Panc1 (cell line): ENCODE results near the gene HCFC1. TPM values are rescaled to one million over a fixed set of nuclear protein-coding genes. Genes with fewer than 3 reads are reported as not detected.
A peak's percentile ranks its signal among the peaks of the same experiment; 100 is the strongest.

Experiments
- ATAC-seq: fragments of 200-7000 bp; cut with Tn5 transposase; 2 replicates; pipeline ENCODE4 v1.9.1; 2020; ENCODE audit warnings: mild to moderate bottlenecking, moderate library complexity
- BruUV-seq: library from RNA; stranded (reverse); fragments of 400-500 nt; replicated peaks from 2 replicates; lab custom pipeline; 2021; lab: Mats Ljungman, UMichigan
- CTCF ChIA-PET: fragments of 300-600 bp; sonication (Branson Sonifier 250); formaldehyde crosslinking; loops from one replicate; lab custom pipeline; 2022; ENCODE audit warnings: antibody characterized with exemption; lab: Charles Lee
- POLR2A ChIA-PET: fragments of 300-600 bp; sonication (Branson Sonifier 250); formaldehyde crosslinking; loops from one replicate; lab custom pipeline; 2022; ENCODE audit warnings: antibody characterized with exemption; lab: Charles Lee
- DNase-seq: peaks from one replicate; pipeline ENCODE4 v3.0.0-alpha.2; 2010; ENCODE audit warnings: low read depth, low spot score
- H3K27ac ChIP-seq: 2 replicates; pipeline ENCODE4 v1.5.1; 2011; ENCODE audit warnings: mild to moderate bottlenecking, low read length, inconsistent platforms
- H3K27me3 ChIP-seq: fragments of 200-500 bp; sonication (Bioruptor generic); 2 replicates; pipeline ENCODE4 v1.6.0; 2014; ENCODE audit warnings: low read length, inconsistent platforms; ENCODE audit not compliant: control insufficient read depth, insufficient read depth
- H3K36me3 ChIP-seq: fragments of 200-500 bp; sonication (Bioruptor generic); 2 replicates; pipeline ENCODE4 v1.5.1; 2014; ENCODE audit warnings: inconsistent platforms, mild to moderate bottlenecking, low read length, moderate library complexity; ENCODE audit not compliant: control insufficient read depth, insufficient read depth
- H3K4me1 ChIP-seq: 2 replicates; pipeline ENCODE4 v1.5.1; 2011; ENCODE audit warnings: inconsistent platforms, mild to moderate bottlenecking, low read length, moderate library complexity; ENCODE audit not compliant: control insufficient read depth, insufficient read depth
- H3K4me3 ChIP-seq, 2 experiments: 2 replicates each; pipeline ENCODE4 v1.5.1; 2011 to 2012; ENCODE audit warnings: low read depth in 2 of 2, low read length in 2 of 2, mild to moderate bottlenecking in 2 of 2, inconsistent platforms in 1 of 2, moderate library complexity in 1 of 2
- H3K9me3 ChIP-seq: fragments of 200-500 bp; sonication (Bioruptor generic); 2 replicates; pipeline ENCODE4 v1.5.1; 2014; ENCODE audit warnings: low read depth, mild to moderate bottlenecking, inconsistent platforms, low read length, moderate library complexity; ENCODE audit not compliant: control insufficient read depth, insufficient read depth
- POLR2AphosphoS5 ChIP-seq: IDR thresholded peaks from 2 replicates; pipeline ENCODE4 v1.6.1; 2012; ENCODE audit warnings: mild to moderate bottlenecking, low read depth, low read length, moderate library complexity
- SIN3A ChIP-seq: IDR thresholded peaks from 2 replicates; pipeline ENCODE4 v1.6.1; 2012; ENCODE audit warnings: low read depth, mild to moderate bottlenecking, low read length, moderate library complexity, borderline replicate concordance; ENCODE audit not compliant: insufficient read depth
- TCF7L2 ChIP-seq: IDR thresholded peaks from 2 replicates; pipeline ENCODE4 v1.6.1; 2011; ENCODE audit warnings: mild to moderate bottlenecking, low read depth, low read length, inconsistent platforms
- in situ Hi-C: cut with HindIII; loops from 2 replicates; pipeline ENCODE4 v1.10.0; 2016; ENCODE audit warnings: low sequenced_read_pairs, low pct_unique_long_range_greater_than_20kb
- intact Hi-C: fragments of 100-400 bp; cut with micrococcal nuclease; formaldehyde crosslinking; loops from one replicate; pipeline ENCODE4 v1.10.0; 2022; ENCODE audit not compliant: unreplicated experiment
- total RNA-seq: library from RNA; stranded (reverse); gene quantifications from one replicate; pipeline ENCODE4 v1.2.1, GENCODE V29; 2021; ENCODE audit not compliant: unreplicated experiment
- TF ChIP-seq, protein P1 (sequence below): fragments of 450-650 bp; IDR thresholded peaks from 2 replicates; pipeline ENCODE4 v1.5.1; 2017; ENCODE audit warnings: mild to moderate bottlenecking
- TF ChIP-seq, protein P2 (sequence below), 2 experiments: IDR thresholded peaks; 2 replicates each; pipeline ENCODE4 v1.6.1; 2011 to 2012; ENCODE audit warnings: low read depth in 2 of 2, control low read depth in 1 of 2, low read length in 1 of 2, mild to moderate bottlenecking in 1 of 2, moderate library complexity in 1 of 2; ENCODE audit not compliant: insufficient read depth in 1 of 2

The HCFC1 gene
- total RNA-seq, 1 experiment from 2014 or later: 113 TPM

DNA sequence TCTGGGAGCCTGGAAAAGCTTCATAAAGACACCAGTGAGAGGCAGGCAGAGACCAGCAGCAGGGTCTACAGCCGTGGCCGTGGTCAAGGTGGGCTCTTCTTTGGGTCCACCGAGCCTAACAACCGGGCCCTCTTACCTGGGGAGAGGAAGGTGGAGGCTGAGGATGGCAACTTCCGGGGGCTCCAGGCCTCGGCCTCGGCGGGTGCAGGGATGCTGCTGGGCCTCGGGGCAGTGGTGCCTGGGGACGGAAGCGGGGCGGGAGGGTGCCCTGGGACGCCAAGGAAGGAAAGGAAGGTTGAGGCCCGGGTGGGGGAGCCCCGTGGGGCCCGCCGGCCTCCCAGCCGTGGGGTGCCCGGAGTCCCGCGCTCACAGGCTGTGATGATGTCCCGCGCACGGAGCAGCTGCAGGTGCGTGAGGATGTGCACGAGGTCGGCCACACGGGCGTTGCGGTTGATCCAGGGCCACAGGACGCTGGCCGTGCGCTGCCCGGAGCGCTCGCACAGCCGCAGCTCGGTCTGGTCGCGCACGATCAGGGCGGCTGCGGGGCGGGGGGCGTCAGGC is 47.5 kb upstream of the HCFC1 start:
- TF ChIP-seq SIN3A: no peak
- 0 out of 2 replicates have a peak, but pooled peaks have one; percentile 10 for TF ChIP-seq TCF7L2
- TF ChIP-seq, protein P1, sequence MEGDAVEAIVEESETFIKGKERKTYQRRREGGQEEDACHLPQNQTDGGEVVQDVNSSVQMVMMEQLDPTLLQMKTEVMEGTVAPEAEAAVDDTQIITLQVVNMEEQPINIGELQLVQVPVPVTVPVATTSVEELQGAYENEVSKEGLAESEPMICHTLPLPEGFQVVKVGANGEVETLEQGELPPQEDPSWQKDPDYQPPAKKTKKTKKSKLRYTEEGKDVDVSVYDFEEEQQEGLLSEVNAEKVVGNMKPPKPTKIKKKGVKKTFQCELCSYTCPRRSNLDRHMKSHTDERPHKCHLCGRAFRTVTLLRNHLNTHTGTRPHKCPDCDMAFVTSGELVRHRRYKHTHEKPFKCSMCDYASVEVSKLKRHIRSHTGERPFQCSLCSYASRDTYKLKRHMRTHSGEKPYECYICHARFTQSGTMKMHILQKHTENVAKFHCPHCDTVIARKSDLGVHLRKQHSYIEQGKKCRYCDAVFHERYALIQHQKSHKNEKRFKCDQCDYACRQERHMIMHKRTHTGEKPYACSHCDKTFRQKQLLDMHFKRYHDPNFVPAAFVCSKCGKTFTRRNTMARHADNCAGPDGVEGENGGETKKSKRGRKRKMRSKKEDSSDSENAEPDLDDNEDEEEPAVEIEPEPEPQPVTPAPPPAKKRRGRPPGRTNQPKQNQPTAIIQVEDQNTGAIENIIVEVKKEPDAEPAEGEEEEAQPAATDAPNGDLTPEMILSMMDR: no peak
- TF ChIP-seq POLR2AphosphoS5: no peak
- TF ChIP-seq, protein P2, sequence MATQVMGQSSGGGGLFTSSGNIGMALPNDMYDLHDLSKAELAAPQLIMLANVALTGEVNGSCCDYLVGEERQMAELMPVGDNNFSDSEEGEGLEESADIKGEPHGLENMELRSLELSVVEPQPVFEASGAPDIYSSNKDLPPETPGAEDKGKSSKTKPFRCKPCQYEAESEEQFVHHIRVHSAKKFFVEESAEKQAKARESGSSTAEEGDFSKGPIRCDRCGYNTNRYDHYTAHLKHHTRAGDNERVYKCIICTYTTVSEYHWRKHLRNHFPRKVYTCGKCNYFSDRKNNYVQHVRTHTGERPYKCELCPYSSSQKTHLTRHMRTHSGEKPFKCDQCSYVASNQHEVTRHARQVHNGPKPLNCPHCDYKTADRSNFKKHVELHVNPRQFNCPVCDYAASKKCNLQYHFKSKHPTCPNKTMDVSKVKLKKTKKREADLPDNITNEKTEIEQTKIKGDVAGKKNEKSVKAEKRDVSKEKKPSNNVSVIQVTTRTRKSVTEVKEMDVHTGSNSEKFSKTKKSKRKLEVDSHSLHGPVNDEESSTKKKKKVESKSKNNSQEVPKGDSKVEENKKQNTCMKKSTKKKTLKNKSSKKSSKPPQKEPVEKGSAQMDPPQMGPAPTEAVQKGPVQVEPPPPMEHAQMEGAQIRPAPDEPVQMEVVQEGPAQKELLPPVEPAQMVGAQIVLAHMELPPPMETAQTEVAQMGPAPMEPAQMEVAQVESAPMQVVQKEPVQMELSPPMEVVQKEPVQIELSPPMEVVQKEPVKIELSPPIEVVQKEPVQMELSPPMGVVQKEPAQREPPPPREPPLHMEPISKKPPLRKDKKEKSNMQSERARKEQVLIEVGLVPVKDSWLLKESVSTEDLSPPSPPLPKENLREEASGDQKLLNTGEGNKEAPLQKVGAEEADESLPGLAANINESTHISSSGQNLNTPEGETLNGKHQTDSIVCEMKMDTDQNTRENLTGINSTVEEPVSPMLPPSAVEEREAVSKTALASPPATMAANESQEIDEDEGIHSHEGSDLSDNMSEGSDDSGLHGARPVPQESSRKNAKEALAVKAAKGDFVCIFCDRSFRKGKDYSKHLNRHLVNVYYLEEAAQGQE (IDR thresholded peaks at IDR 0.05; ENCODE audit: insufficient read depth in 1 of 2, low read depth in 2 of 2, low read length in 1 of 2): no peak
- Histone ChIP-seq H3K27ac (peak overlapping the region; percentile 97), H3K27me3 (no peaks in the 10 kb centered on the region), H3K4me1 (peaks cover 46% of the 10 kb centered on the region), H3K36me3 (no peaks in the 10 kb centered on the region), H3K4me3 (peak overlapping the region; percentile 59 to 91), H3K9me3 (no peaks in the 10 kb centered on the region)
- TSS peak; percentile 64 for BruUV-seq
- intact Hi-C loops (no loop called here), in situ Hi-C loops (no loop called here)
- peak; percentile 18 for ATAC-seq
- DNase-seq: no peak
- ChIA-PET CTCF (interaction anchor here (0.8 kb wide), 1 partner anchor 49 kb away, joined by 3 read pairs; no protein-coding TSS in a partner anchor), POLR2A (no interaction called here)

DNA sequence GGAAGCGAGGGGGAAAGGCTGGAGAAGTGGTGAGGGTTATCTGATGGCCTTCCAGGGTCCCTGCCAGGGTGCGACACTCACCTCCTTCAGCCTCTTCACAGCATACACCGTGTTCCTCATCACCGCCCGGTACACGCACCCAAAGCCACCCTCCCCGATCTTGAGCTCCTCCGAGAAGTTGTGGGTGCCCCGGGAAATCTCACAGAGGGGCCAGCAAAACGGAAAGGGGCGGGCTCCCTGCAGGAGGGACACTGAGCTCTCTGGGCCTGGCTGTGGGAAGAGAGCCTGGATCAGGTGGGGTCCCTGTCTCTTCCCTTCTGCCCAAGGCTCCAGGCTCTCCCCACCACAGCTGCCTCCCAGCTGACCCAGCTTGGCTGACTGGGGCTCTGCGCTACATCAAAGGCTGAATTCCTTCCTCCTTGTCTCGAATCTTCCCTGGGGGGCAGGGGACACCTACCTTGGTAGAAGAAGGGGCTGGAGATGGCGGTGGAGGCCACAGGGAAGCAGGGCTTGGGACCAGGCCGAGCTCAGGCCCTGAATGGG is 47.0 kb upstream of the HCFC1 start:
- TF ChIP-seq, protein P2 (IDR thresholded peaks at IDR 0.05; ENCODE audit: insufficient read depth in 1 of 2, low read depth in 2 of 2, low read length in 1 of 2): no peak
- no peak for TF ChIP-seq POLR2AphosphoS5
- TF ChIP-seq, protein P1: no peak
- TF ChIP-seq SIN3A: no peak
- peak; percentile 54; the same call in 1 of the 2 replicates for TF ChIP-seq TCF7L2
- in situ Hi-C loops: no loop called here
- ATAC-seq: no peak
- Histone ChIP-seq H3K9me3 (no peaks in the 10 kb centered on the region), H3K27ac (peak overlapping the region; percentile 97), H3K27me3 (no peaks in the 10 kb centered on the region), H3K4me3 (peak overlapping the region; percentile 59 to 91), H3K36me3 (no peaks in the 10 kb centered on the region), H3K4me1 (peaks cover 48% of the 10 kb centered on the region)
- POLR2A ChIA-PET: no interaction called here
- intact Hi-C loops: no loop called here
- no TSS peak for BruUV-seq
- DNase-seq: no peak
- CTCF ChIA-PET: interaction anchor here (0.8 kb wide), 1 partner anchor 48 kb away, joined by 3 read pairs; no protein-coding TSS in a partner anchor
